T-helper 2 cell (primary cell): ENCODE data around the gene HABP2.

Experiments
- DNase-seq, 5 experiments: peaks; one replicate each; pipeline versions ENCODE4 v3.0.0 to v3.0.0-alpha.2; 2012 to 2022

HABP2 gene

DNA sequence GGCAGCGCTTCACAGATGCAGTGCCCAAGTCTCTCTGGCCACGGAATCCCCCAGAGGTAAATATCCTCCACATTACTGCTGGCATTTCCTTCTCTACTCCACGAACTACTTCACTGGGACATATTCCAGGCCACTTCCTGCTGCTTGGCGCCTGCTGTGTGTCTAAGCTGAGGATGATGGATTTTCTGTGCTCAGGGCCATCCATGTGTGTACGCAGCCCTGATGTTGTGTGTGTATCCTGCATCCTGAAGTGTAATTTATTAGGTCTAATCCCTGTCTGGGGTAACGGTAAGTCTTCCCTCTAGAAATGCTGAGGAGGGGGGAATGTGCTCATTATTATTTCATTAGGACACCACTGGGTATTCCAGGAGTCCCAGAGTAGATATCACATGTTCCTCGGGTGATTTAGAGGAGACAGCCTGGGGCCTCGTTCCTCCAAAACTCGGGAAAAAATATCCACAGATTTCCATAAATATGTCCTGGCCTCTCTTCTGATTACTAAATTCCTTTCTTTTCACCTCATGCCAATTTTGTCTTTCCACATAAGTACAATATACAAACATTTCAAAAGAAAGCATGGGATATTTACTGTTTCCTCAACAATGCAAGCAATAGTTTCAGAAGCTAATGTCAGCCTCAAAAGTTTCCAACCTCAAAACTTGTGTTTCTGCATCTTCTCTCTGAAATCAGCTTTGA lies 25.5 kb upstream of the HABP2 start:
- DNase-seq = no peak

DNA sequence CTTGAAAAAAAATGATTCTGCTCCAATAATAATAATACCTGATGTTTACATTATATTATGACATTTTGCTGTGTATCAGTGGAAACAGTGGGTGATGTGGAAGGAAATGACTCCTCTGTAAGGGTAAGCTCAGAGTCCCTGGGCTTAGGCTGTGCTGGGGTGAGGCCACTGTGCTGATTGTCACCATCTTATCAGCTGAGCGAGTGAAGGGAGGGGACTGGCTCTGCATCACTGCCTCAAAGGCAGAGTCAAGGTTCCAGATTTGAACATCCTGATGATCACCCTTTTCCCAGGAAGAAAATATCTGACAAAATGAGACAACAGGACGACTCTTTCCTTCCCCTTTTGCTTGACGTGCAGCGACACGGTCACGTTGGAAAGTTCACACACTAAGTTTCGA lies 24.0 kb upstream of the HABP2 start:
- no peak for DNase-seq

DNA sequence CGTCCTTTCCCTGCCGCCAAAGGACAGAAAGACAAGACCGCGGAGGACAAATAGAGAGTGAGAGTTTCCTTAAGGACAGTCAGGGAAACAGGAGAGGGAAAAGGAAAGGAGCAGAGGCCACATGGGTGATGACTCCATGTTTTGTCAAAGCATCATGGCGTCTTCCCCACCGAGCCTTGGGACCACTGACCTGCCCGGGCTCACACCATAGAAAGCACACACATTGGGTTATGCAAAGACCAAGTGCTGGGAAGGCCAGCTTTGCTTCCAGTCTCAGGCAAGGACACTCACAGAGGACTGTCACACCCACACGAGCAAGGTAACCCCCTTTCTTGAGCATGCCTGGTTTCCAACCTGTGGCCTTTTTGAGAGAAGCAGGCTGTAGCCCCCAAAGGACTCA lies 23.3 kb upstream of the HABP2 start:
- no peak for DNase-seq

DNA sequence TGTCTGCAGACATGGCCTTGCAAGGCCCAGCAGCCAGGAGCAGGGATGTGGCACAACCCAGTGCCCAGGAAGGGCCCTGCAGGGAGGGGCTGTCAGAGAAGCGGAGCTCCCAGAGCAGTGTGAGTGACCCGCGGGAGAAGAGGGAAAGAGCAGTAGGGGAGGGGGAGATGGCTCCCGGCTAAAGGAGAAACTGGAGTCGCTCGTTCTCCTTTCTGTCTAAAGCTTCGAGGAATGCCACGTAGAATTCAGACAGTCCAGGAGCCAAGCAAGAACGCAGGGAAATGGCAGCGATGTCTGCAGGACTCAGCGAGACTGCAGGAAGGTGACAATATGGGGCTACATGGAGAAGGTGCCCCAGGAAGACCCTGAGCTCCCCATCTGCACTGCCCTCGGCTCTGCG lies 22.4 kb upstream of the HABP2 start:
- DNase-seq = no peak

DNA sequence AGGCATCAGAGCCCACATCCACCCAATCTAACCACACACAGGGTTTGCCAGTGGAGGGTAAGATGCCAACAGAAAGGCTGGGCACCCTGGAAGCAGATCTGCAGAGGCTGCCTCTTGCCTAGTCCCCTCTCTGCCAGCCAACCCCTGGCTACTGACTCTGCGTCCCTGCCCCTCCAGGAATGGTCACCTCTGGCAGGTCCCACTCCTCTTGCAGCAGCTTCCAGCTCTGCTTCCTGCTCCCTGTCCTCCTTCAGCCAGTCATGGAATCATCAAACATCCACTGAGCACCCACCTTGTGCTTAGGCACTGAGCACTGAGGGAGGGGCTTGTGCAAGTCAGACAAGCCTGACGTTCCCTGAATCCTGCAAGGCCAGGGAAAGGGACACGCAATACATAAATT lies 20.1 kb upstream of the HABP2 start:
- no peak for DNase-seq

DNA sequence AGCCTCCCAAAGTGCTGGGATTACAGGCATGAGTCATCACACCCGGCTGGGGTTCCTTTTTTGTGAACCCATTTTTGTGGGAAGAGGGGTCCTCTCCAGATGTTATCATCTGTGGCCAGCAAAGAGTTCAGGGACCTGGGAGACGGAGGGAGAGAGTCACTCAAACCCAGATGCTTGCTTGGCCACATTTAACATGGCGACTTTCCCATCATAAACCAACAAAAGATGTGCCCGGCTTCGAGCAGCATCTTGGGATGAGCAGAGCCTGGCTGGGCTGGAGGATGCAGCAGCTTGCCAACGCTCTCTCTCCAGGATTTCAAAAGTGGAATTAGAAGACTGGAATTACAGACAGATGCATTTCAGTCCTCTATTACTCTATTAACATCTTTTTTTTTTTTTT lies 19.1 kb upstream of the HABP2 start:
- DNase-seq = no peak

DNA sequence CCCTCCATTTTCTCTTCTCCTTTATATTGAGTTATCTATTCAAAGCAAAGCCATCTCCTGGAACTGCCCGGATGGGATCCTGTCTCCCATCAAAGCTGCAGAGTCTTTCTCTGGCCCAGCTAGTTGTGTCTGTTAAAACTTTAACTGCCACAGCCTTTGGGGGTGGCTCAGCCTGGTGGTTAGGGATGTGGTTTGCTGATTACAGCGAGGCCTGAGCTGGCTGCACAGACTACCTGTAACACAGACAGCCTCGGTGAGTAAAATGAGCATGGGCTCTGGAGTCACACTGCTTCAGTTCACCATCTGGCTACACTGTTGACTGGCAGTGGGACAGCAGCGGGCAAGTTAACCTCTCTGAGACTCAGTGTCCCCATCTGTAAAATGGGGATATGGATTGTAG lies 18.4 kb upstream of the HABP2 start:
- DNase-seq = peak in 1 of 5 experiments; percentile 58

DNA sequence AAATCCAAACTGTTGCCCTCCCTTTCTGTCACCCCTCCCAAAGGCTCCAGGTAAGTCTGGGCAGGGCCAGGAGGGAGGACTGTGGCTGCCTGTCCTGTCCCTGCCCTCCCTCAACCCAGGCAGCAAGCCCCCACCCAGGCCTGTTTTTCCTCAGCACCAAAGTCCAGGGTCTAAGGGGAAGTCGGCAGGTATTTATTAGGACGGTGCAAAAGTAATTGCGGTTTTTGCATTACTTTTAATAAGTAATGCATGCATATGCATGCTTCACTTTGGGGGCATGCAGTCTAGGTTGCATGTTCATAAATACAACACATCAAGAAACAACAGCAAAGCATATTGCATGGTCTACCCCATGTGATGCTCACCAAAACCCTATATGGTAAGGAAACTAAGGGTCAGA lies 15.2 kb upstream of the HABP2 start:
- DNase-seq = no peak

DNA sequence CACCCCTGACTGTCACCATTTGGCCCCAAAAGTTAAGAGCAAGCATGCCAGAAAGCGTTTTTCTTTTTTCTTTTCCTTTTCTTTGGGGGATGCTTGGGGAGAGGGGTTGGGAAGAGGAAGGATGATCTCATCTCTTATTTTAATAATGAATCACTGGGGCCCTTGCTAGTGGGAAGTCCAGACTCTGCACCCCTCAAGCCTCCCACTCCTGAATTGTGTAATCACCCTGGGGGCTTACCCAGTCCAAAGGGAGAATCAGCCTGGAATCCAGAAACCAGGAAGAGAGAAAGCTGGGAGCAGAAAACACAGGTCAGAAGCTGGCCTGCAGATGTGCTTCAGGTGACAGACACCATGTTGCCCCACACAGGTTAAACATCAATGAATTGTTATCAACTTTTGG lies 14.7 kb upstream of the HABP2 start:
- DNase-seq = no peak

DNA sequence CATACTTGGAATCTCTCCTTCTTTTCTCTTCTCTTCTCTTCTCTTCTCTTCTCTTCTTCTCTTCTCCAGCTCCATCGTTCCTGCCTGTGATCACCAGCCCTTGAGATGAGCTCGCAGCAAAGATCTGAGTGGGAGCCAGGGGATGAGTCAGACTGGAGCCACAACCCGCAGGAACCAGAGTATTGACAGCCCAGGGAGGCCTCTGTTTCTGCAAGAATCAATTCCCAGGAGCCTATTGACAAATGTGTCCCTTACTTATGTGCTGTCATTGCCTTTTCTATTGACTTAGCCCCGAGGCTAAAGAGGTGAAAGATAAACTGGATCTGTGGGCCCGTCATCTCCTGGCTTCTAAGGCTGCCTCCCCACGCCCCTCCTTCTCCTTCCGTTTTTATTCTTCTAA lies 13.1 kb upstream of the HABP2 start:
- no peak for DNase-seq

DNA sequence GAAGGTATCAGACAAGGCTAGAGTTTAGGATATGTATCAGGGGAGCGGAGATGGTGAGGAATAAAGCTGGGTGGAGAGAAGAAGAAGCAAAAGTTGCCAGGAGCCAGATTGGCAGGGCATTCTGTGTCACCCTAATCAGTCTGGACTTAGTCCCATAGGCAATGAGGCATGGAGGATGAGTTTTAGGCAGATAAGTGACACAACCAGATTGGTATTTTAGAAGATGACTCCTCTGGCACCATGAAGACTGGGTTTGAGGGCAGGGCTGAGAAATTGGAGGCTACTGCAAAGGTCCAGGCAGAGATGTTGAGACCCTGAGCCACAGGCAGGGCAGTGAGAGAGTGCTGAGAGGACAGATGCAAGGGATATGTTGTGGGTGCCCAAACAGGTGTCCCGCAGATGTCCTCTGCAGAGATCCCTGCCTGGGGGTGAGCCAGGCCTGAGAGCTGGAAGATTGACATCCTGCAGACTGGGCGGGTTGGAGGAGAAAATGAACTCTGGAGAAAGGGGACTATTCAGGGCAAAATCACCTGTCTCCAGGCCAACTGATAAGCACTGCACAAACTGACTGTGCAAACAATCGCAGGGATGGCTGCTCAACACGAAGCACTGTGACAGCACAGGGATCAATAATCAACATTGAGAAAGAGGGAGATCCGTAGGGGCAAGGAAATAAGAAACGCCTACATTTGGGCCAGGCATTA lies 11.9 kb upstream of the HABP2 start:
- DNase-seq = no peak

DNA sequence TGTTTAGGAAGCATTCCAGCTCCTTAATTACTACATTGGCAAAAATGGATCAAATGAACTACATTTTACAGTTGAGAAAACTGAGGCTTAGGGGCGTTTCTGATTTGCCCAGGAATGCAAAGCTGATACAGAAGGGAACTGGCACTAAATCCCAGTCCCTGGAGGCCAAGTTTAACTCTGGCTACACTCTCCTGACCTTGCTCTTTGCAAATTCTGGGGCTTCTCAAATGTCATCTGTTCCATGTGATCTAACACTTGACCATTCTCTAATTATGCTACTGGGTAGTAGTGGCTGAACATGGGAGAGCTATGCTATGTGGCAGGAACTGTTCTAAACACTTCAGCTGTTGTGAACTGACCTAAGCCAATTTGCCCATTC lies 11.3 kb upstream of the HABP2 start:
- DNase-seq = no peak

DNA sequence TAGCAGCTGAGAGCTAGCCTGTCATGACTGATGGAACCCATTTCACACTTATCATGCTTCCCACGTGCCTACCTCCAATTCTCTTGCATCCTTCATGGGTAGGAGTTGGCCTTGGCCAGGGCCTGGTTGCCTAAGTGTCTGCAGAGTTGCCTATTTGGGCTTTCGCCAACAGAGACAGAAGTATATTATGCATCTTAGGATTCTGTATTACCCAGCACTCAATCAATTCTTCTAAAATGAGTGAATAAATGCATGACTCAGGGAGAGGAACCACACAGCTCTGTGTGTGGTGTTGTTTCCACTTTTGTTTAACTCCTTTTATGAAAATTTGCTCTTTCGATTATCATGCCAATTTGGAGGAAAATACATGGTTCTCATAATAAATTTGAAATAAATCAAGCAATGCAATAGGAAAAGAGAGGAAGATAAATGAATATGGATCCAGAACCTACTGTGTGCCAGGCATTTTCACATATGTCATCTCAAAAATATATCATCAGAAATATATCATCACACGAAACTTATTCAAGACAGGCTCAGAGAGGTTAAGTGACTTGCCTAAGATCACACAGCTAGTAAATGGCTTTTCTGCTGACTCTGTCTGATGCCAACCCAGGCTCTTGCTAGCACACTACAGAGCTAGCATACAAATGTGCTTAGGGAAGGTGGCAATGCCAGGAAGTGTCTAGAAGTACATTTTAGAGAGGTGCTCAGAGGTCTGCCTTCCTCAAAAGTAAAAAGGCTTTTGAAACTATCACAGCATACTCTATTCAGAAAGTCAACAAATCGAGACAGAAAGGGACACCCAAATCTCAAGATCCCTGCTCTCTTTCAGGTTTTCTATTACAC lies 9.5 kb upstream of the HABP2 start:
- DNase-seq = no peak

DNA sequence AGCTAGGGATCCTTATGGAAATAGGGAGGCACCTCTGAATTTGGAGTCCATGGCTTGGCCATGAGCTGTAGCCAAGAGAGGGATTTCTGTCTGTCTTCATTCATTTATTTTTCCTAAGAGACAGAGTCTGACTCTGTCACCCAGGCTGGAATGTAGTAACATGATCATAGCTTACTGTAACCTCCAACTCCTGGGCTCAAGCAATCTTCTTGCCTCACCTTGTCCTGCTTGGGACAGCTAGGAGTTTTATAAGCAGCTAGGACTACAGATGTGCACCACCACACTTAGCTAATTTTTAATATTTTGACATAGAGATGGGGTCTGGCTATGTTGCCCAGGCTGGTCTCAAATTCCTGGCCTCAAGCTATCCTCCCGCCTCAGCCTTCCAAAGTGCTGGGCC lies 8.5 kb upstream of the HABP2 start:
- no peak for DNase-seq

DNA sequence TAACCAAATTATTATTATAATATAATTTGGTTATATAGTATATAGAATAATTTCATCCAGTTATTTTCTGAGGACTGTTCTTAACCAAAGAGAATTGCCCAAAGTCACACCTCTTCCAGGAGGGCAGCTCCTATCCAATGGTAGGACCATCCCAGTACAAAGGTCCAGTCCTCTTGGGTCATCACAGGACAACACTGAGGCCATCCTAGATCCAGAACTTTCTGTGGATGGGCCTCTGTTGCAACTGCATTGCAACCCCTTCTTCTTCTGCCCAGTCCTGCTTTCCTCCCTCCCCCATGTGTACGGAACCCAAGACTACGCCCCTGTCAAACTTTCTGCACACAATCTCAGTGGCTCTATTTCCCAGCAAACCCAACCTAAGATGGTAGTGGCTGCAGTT lies 5.4 kb upstream of the HABP2 start:
- no peak for DNase-seq

DNA sequence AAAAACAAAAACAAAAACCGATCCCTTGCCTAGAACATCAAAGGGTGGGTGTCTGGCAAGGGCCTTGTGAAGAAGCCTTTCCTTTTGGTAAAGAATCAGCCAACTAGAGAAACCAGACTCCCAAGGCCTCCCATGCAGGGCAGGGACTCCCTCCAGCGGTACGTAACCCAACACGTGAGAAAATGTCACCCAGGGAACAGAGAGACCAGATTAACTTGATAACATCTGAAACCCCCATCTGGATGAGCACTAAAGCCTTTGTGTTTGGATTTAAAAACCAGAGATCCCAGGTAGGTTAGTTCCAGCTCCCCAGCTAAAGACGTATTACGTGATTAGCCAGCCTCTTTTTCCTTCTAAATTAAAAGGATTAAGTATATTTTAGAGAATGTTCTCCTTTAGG lies 3.0 kb upstream of the HABP2 start:
- DNase-seq = no peak

DNA sequence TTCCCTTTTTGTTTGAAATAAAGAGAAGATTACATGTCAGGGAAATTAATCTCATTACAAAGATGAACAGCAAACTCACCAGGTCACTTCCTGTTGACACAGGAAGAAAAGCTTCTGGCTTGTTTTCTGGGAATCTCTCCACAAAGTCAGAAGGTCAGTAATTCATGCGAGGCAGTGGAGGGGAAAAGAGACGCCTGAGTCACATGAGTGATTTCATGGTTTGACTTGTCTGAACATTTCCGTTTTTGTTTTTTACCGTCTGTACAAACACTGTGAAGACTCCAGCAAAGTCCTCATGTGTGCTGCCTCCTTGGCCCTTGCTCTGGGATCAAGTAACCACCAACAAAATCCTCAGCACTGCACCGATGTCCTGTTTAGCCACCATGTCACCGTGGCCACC lies 2.5 kb upstream of the HABP2 start:
- no peak for DNase-seq

DNA sequence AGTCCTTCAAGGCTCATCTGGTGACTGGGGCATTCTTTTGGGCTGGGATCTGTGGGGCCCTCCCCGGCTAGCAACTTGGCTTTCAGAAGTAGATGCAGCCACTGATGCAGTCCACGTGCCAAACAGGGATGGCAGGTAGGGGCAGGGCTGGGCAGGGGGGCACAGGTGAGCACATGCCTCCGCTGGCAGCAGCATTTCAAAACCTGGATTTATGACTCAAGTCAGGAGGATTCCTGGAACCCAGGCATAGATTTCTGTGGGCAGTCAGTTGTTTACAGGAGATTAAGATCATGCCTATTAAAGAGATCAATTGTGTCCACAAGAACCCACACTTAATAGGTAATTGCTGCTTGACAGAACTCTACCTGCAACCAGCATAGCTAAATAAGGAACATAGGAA lies 839 bp upstream of the HABP2 start:
- DNase-seq = no peak

DNA sequence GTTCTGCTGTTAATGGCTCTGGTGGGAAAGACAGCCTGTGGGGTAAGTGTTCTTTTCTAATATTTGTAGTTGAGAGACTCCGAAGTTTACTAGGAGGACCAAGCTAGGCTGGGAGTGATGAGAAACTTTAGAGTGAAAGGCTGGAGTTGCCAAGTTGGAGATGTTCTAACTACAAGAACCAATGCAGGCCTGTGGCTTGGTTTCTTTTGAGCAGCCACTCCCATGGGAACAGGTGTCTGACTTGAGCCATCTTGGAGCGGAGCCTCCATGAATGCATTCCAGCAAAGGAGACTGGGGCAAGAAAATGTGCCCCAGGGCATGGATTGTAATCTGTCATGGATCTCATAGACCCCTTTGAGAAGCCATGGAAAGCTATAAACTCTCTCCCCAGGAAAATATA lies 296 bp downstream of the HABP2 start:
- DNase-seq = no peak

DNA sequence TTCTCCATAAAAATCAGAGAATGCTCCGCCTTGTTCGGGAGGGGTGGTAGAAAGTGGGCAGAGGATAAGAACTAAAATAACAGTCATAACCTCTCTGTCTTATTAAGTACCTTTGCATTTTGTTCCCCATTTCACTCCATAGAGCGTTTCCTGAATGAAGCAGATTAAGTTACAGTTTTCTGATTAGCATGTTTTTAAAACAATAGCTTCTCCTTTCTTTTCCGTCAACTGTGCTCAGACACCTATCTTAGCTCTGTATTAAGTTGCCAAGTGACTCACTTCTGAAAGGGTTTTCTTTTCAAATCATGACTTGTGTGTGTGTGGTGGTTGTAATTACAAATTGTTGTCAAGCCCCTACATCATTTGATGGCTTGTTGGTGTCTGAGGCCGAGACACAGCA lies 1.4 kb downstream of the HABP2 start:
- DNase-seq = no peak

DNA sequence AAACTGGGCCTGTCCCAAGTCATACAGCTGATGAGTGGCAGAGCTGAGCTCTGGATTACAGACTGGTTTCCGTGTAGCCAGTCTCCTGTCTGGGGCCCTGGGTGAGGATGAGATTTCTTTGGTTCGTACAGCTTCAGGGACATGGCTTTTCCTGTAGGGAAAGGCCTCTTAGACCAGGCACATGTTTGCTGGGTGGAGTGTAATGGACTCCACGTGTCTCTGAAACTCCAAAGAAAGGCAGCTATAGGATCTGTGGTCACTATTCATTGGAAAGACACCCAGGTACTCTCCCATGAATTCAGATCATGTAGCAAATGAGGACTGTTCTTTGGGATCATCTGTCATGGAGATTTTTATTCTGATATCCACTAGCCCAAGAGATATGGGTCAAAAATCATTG lies 2.4 kb downstream of the HABP2 start:
- DNase-seq = no peak

DNA sequence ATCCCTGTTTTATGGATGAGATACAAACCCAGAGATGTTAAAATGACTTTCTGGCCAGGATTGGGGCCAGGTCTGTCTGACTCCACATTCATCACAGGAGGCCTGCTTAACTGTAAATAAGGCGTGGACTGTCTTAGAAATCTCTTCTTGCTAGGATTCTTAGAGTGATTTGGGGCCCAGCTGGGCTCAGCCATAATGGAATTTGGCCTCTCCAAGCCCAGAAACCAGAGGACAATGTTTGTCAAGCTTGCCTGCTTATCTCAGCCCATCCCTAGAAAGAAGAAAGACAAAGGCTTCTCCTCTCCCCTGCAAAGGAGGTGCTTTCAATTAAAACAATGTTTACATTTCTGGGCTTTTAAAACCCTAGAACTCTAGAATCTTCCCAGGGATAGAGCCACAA lies 2.9 kb downstream of the HABP2 start:
- DNase-seq = no peak

DNA sequence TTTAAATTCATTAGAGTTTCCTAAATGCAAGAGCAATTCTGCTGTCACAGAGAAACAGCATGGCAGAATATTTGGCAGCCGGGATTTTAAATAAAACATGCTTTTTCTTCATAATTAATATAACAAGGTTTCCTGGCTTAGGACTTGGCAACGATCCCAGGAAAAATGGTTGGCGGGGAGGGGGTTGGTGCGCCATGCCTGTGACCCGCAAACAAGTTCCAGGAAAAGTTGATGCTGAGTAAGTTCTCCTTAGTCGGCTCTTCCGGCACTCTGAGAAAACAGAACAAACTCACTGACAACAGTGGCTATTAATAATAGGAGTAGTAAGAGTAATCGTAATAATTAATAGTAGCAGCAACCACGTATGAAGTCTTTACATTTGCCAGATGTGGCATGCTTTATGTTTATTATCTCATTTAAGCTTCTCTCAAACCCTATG lies 4.6 kb downstream of the HABP2 start:
- no peak for DNase-seq

DNA sequence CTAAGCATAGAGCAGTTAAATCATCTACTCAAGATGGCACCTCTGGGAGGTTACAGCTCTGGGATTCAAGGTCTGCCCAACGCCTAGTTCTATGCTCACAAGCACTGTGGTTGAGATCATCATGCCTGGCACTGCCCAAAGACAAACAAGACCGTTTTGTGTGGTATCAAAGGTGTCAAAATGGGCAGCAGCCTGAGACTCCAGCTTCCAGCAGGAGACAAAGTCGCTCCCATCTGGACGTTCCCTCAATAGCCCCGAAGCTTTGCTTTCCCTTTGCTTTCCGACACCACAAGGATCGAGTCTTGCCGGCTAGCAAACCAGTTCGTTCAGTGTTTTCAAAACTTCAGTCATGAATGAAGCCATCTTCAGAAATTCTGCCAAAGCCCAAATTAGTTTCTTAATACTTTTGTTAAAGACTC lies 5.1 kb downstream of the HABP2 start:
- DNase-seq = no peak
